ENCODE results near the gene EIF4E1B. TPM values are rescaled to one million over a fixed set of nuclear protein-coding genes. Genes with fewer than 3 reads are reported as not detected.
A peak's percentile ranks its signal among the peaks of the same experiment; 100 is the strongest.

Gene EIF4E1B
- polyA plus RNA-seq, 2 of the 4 experiments (the other 2 are of a cell fraction) = not detected

- Histone ChIP-seq H3K27ac (no peak overlapping the region), H3K9me3 (no peaks in the 10 kb centered on the region), H3K4me1 (no peaks in the 10 kb centered on the region), H3K4me2 (no peak overlapping the region), H3K4me3 (no peak overlapping the region)
- FAIRE-seq (no peak), ATAC-seq (no peak), DNase-seq (ENCODE audit: low read depth in 1 of 2, low spot score in 1 of 2) (no peak)
- TF ChIP-seq FOSL2 (IDR thresholded peaks at IDR 0.05) (no peak), FOSL2 (CRISPR knock-in tag; IDR thresholded peaks at IDR 0.05) (no peak), CHD4 (IDR thresholded peaks at IDR 0.05; ENCODE audit: borderline replicate concordance) (no peak), CBX8 (IDR thresholded peaks at IDR 0.05) (no peak), ZC3H11A (IDR thresholded peaks at IDR 0.05) (no peak), MYC (IDR thresholded peaks at IDR 0.05; ENCODE audit: borderline replicate concordance, low read length) (no peak), JUNB (IDR thresholded peaks at IDR 0.05) (no peak), ZFP36 (IDR thresholded peaks at IDR 0.05; ENCODE audit: borderline replicate concordance, partially characterized antibody) (no peak), RFX5 (IDR thresholded peaks at IDR 0.05) (no peak), MAX (IDR thresholded peaks at IDR 0.05) (no peak)
- WGBS (ENCODE audit: missing lambda C conversion rate) = 54% methylated on average over 3 of the region's 4 CpGs
- POLR2A ChIA-PET = no interaction called here
- CTCF ChIA-PET = interaction anchor here (0.9 to 1.8 kb wide), 3 partner anchors 21 to 910 kb away, joined by 3 to 4 read pairs (median 3); partner anchors contain the start of gene CLTB
Observed at GRCh38 chr5:176639208-176639607, 8.7 kb downstream of the EIF4E1B start.

GRCh38 chr5:176639981-176640380, 9.5 kb downstream of the EIF4E1B start:
- DNase-seq (ENCODE audit: low read depth in 1 of 2, low spot score in 1 of 2) (no peak), FAIRE-seq (no peak), ATAC-seq (0 out of 6 replicates have a peak, but pooled peaks of 1 of the 2 experiments have one; percentile 8)
- no peak for TF ChIP-seq ELK1 (IDR thresholded peaks at IDR 0.05; ENCODE audit: low read depth, low read length)
- no peak for TF ChIP-seq RFX5 (IDR thresholded peaks at IDR 0.05)
- TF ChIP-seq HMGXB4 (CRISPR knock-in tag; IDR thresholded peaks at IDR 0.05; ENCODE audit: borderline replicate concordance) = no peak
- no peak for TF ChIP-seq PHF8 (IDR thresholded peaks at IDR 0.05; ENCODE audit: borderline replicate concordance, low read depth)
- TF ChIP-seq MAX (IDR thresholded peaks at IDR 0.05) = no peak
- TF ChIP-seq ZC3H11A (IDR thresholded peaks at IDR 0.05) = no peak
- no peak overlapping the region for H3K4me2 ChIP-seq
- 86% methylated on average over 3 of the region's 4 CpGs for WGBS (ENCODE audit: missing lambda C conversion rate)
- H3K4me1 ChIP-seq = no peaks in the 10 kb centered on the region
- H3K27ac ChIP-seq = no peak overlapping the region
- ChIA-PET POLR2A (no interaction called here), CTCF (interaction anchor here (0.9 to 2.3 kb wide), 5 partner anchors 10 to 911 kb away, joined by 3 to 9 read pairs (median 4); partner anchors contain the start of genes EIF4E1B and SNCB)
- H3K9me3 ChIP-seq = no peaks in the 10 kb centered on the region
- no peak overlapping the region for H3K4me3 ChIP-seq

- CTCF ChIA-PET = interaction anchor here (0.9 to 2.3 kb wide), 6 partner anchors 10 to 224 kb away, joined by 3 to 9 read pairs (median 4); partner anchors contain the start of genes EIF4E1B and SNCB
- no peak overlapping the region for H3K4me2 ChIP-seq
- 52% methylated on average over 4 of the region's 4 CpGs for WGBS (ENCODE audit: missing lambda C conversion rate)
- no peaks in the 10 kb centered on the region for H3K4me1 ChIP-seq
- FAIRE-seq (no peak), ATAC-seq (no peak), DNase-seq (ENCODE audit: low read depth in 1 of 2, low spot score in 1 of 2) (no peak)
- POLR2A ChIA-PET = no interaction called here
- H3K9me3 ChIP-seq = no peaks in the 10 kb centered on the region
- H3K27ac ChIP-seq = no peak overlapping the region
- H3K4me3 ChIP-seq = no peak overlapping the region
- no peak for TF ChIP-seq CEBPB (IDR thresholded peaks at IDR 0.05)
- no peak for TF ChIP-seq RARB (CRISPR knock-in tag; IDR thresholded peaks at IDR 0.05)
- TF ChIP-seq NPAS2 (CRISPR knock-in tag; IDR thresholded peaks at IDR 0.05; ENCODE audit: borderline replicate concordance) = no peak
- no peak for TF ChIP-seq REST (IDR thresholded peaks at IDR 0.05)
- no peak for TF ChIP-seq ZC3H11A (IDR thresholded peaks at IDR 0.05)
- TF ChIP-seq HMGXB4 (CRISPR knock-in tag; IDR thresholded peaks at IDR 0.05; ENCODE audit: borderline replicate concordance) = no peak
- no peak for TF ChIP-seq EHMT2 (IDR thresholded peaks at IDR 0.05; ENCODE audit: low read depth)
- TF ChIP-seq E2F6 (IDR thresholded peaks at IDR 0.05; ENCODE audit: borderline replicate concordance, low read depth) = no peak
- TF ChIP-seq NR3C1 (IDR thresholded peaks at IDR 0.05) = no peak
- no peak for TF ChIP-seq HOXB13 (CRISPR knock-in tag; IDR thresholded peaks at IDR 0.05; ENCODE audit: low read depth)
- TF ChIP-seq FOSB (CRISPR knock-in tag; IDR thresholded peaks at IDR 0.05) = no peak
- TF ChIP-seq GATA3 (IDR thresholded peaks at IDR 0.05; ENCODE audit: borderline replicate concordance) = no peak
- no peak for TF ChIP-seq RNF2 (IDR thresholded peaks at IDR 0.05; ENCODE audit: borderline replicate concordance, low read depth)
Observed at GRCh38 chr5:176640616-176641015, 10.1 kb downstream of the EIF4E1B start.
